ENCODE measurements around the gene SLC10A1. TPM values are rescaled to one million over a fixed set of nuclear protein-coding genes. Genes with fewer than 3 reads are reported as not detected.

The SLC10A1 gene
- total RNA-seq, 1 experiment from 2014 or later, result not detected

DNA sequence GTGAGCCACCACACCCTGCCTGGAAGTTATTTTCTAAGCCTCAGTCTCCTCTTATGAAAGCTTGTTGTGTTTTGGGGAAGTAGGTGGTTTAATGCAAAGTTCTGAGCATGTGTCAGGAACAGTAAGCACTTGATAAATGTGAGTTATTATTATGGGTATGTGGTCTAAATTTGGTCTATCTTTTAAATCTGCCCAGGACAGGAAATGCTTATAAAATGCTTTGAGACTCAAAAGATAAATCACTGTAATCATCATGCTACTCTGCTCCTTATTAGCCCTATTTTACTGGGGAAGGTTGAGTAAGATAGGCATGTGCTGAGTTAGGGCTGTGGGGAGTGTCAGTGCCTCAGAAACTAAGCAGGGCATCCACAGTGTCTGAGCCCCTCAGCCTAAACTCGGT lies 43.2 kb downstream of the SLC10A1 start:
- no peaks in the 10 kb centered on the region; the same call in 1 of the 2 replicates for H3K4me1 ChIP-seq (ENCODE audit: insufficient read depth, low read length)
- no peak overlapping the region for H2AK5ac ChIP-seq (ENCODE audit: insufficient read length, low read length)
- H3T11ph ChIP-seq (ENCODE audit: low read length), result no peak overlapping the region
- H3K9me3 Mint-ChIP-seq, result no peaks in the 10 kb centered on the region; a peak in 1 of 5 replicates
- DNase-seq, result no peak
- no peak overlapping the region for H3K4me3 Mint-ChIP-seq
- no peak overlapping the region for H4K8ac ChIP-seq (replicated peaks; ENCODE audit: insufficient read length, low read depth, low read length)
- H2BK5ac ChIP-seq (ENCODE audit: insufficient read length, low read length), result no peak overlapping the region
- H3K9ac ChIP-seq (ENCODE audit: extremely low read depth, insufficient read length, low read length), result no peak overlapping the region
- no peak overlapping the region for H3K18ac ChIP-seq (ENCODE audit: insufficient read length, low read depth, low read length)
- no peak overlapping the region for H2BK120ac ChIP-seq (ENCODE audit: low read depth, low read length, poor library complexity, severe bottlenecking)
- peaks cover 15 to 16% of the 10 kb centered on the region in 2 experiments for H3K4me1 Mint-ChIP-seq
- H2BK12ac ChIP-seq (ENCODE audit: insufficient read length, low read depth, low read length), result no peak overlapping the region
- no peaks in the 10 kb centered on the region for H3K79me2 ChIP-seq (ENCODE audit: insufficient read depth, low read length)
- no peaks in the 10 kb centered on the region for H3K23me2 ChIP-seq (ENCODE audit: insufficient read length, low read depth, low read length, poor library complexity, severe bottlenecking)
- TF ChIP-seq, protein P1, sequence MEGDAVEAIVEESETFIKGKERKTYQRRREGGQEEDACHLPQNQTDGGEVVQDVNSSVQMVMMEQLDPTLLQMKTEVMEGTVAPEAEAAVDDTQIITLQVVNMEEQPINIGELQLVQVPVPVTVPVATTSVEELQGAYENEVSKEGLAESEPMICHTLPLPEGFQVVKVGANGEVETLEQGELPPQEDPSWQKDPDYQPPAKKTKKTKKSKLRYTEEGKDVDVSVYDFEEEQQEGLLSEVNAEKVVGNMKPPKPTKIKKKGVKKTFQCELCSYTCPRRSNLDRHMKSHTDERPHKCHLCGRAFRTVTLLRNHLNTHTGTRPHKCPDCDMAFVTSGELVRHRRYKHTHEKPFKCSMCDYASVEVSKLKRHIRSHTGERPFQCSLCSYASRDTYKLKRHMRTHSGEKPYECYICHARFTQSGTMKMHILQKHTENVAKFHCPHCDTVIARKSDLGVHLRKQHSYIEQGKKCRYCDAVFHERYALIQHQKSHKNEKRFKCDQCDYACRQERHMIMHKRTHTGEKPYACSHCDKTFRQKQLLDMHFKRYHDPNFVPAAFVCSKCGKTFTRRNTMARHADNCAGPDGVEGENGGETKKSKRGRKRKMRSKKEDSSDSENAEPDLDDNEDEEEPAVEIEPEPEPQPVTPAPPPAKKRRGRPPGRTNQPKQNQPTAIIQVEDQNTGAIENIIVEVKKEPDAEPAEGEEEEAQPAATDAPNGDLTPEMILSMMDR (conservative IDR thresholded peaks at IDR 0.05), result no peak
- no peak overlapping the region for H2AFZ ChIP-seq (ENCODE audit: low read length)
- peak overlapping the region in 1 of 3 experiments; percentile 62; a peak in 1 of 7 replicates for H3K27ac Mint-ChIP-seq
- H3K23ac ChIP-seq (ENCODE audit: insufficient read length, low read depth, low read length), result no peak overlapping the region
- H3K27ac ChIP-seq (ENCODE audit: insufficient read length, low read depth, low read length), result no peak overlapping the region
- H3K36me3 Mint-ChIP-seq (ENCODE audit: insufficient read depth in 1 of 3, low read depth in 3 of 3), result no peaks in the 10 kb centered on the region
- no peak overlapping the region for H2BK20ac ChIP-seq (ENCODE audit: low read depth, low read length, poor library complexity, severe bottlenecking)
- H3K79me1 ChIP-seq (ENCODE audit: insufficient read depth, low read depth, low read length, poor library complexity, severe bottlenecking), result no peaks in the 10 kb centered on the region
- no peak overlapping the region for H2BK15ac ChIP-seq (ENCODE audit: low read depth, low read length)
- H3K27me3 ChIP-seq (ENCODE audit: insufficient read depth, low read length), result no peaks in the 10 kb centered on the region
- no peak overlapping the region for H4K91ac ChIP-seq (ENCODE audit: insufficient read length, low read depth, low read length)
- H3K14ac ChIP-seq (ENCODE audit: insufficient read depth, low read length), result no peak overlapping the region
- no CpG with 5 or more reads among the region's 1 CpG for WGBS (ENCODE audit: extremely low coverage, insufficient read length, low lambda C conversion rate)
- H4K20me1 ChIP-seq (ENCODE audit: control insufficient read depth, insufficient read depth, insufficient read length), result no peaks in the 10 kb centered on the region
- H3K9me3 ChIP-seq (ENCODE audit: control insufficient read depth, low read depth, low read length), result no peaks in the 10 kb centered on the region
- no peak overlapping the region for H3K4ac ChIP-seq (ENCODE audit: low read depth, low read length)
- H3K27me3 Mint-ChIP-seq (ENCODE audit: low read depth), result no peaks in the 10 kb centered on the region
- no peak overlapping the region for H4K5ac ChIP-seq (ENCODE audit: insufficient read length, low read depth, low read length)
- H3K4me2 ChIP-seq (ENCODE audit: insufficient read depth, insufficient read length, low read length), result no peak overlapping the region
- no peak overlapping the region for H3K56ac ChIP-seq (ENCODE audit: insufficient read length, low read depth, low read length)

All from H9 (cell line).